HepG2 (cell line): Measurements from ENCODE around the gene DPM2. TPM values are rescaled to one million over a fixed set of nuclear protein-coding genes. Genes with fewer than 3 reads are reported as not detected.
A peak's percentile ranks its signal among the peaks of the same experiment; 100 is the strongest.

Experiments
- BRCA1 ChIP-seq: sonication (generic); formaldehyde crosslinking; IDR thresholded peaks from 2 replicates; pipeline ENCODE4 v1.4.0; 2020; ENCODE audit warnings: missing genetic modification reagents
- DRAP1 ChIP-seq: IDR thresholded peaks from 2 replicates; pipeline ENCODE4 v1.6.1; 2016; ENCODE audit warnings: missing genetic modification reagents, missing compliant biosample characterization
- GMEB2 ChIP-seq: IDR thresholded peaks from 2 replicates; pipeline ENCODE4 v1.6.1; 2016; ENCODE audit warnings: missing biosample characterization, missing genetic modification reagents, low read depth
- KLF13 ChIP-seq: sonication (generic); formaldehyde crosslinking; IDR thresholded peaks from 2 replicates; pipeline ENCODE4 v1.4.0; 2020; ENCODE audit warnings: mild to moderate bottlenecking, missing genetic modification reagents
- PCBP2 ChIP-seq: fragments of 200-400 bp; formaldehyde crosslinking; optimal IDR thresholded peaks from 2 replicates; pipeline ENCODE3; 2018; ENCODE audit warnings: low read length, low read depth; ENCODE audit not compliant: poor library complexity, severe bottlenecking
- RERE ChIP-seq: IDR thresholded peaks from 2 replicates; pipeline ENCODE4 v1.6.1; 2016; ENCODE audit warnings: low read depth, missing genetic modification reagents, missing compliant biosample characterization
- SIN3B ChIP-seq: fragments of 150-350 bp; IDR thresholded peaks from 2 replicates; pipeline ENCODE4 v1.6.1; 2014; ENCODE audit warnings: low read length
- ZGPAT ChIP-seq: IDR thresholded peaks from 2 replicates; pipeline ENCODE4 v1.6.1; 2016; ENCODE audit warnings: mild to moderate bottlenecking
- ZNF383 ChIP-seq: sonication (generic); formaldehyde crosslinking; IDR thresholded peaks from 2 replicates; pipeline ENCODE4 v1.4.0; 2020; ENCODE audit warnings: missing genetic modification reagents, mild to moderate bottlenecking, borderline replicate concordance
- ZNF644 ChIP-seq: IDR thresholded peaks from 2 replicates; pipeline ENCODE4 v1.6.1; 2016; ENCODE audit warnings: low read depth
- polyA plus RNA-seq, 8 experiments: library from polyadenylated mRNA; depleted of rRNA in 3 of 8; stranded (reverse) in 7 of 8; unstranded in 1 of 8; fragments of >200 nt; fragmentation: Illumina TruSeq in 4 of 8; extraction: Trizol in 4 of 8; gene quantifications; 2 replicates each; pipeline versions ENCODE4 v1.2.1 to v1.2.3, GENCODE V29; 2011 to 2016; ENCODE audit warnings: low read depth in 4 of 8, missing spikeins in 1 of 8, mixed read lengths in 1 of 8; ENCODE audit not compliant: insufficient read depth in 1 of 8
- total RNA-seq, 5 experiments: library from RNA; depleted of rRNA; stranded (reverse); fragments of >200 nt; fragmentation: Illumina TruSeq; extraction: Trizol; gene quantifications; 2 replicates each; pipeline ENCODE4 v1.2.3, GENCODE V29; 2016; ENCODE audit warnings: low read depth in 1 of 5

The DPM2 gene
- total and polyA plus RNA-seq, 2 of the 13 experiments (the other 11 are each of a cell fraction or from before 2014, with no cell fraction given) = 24.8 to 35.3 TPM

GRCh38 chr9:127903557-127904475 is 33.8 kb downstream of the DPM2 start (continued):
- TF ChIP-seq RERE (CRISPR knock-in tag) (0 out of 2 replicates have a peak, but pooled peaks have one; percentile 49), ZNF383 (CRISPR knock-in tag) (no peak), ZGPAT (CRISPR knock-in tag) (peak; percentile 76), SIN3B (no peak), BRCA1 (CRISPR knock-in tag) (no peak), GMEB2 (no peak), PCBP2 (no peak), KLF13 (CRISPR knock-in tag) (no peak), DRAP1 (CRISPR knock-in tag) (peak; percentile 72), ZNF644 (no peak)
- TF ChIP-seq, all 625 proteins: peak for 222
